Measurements from ENCODE around the gene AP3S1. TPM values are rescaled to one million over a fixed set of nuclear protein-coding genes. Genes with fewer than 3 reads are reported as not detected.

The AP3S1 gene
- 39.4 TPM for total RNA-seq

GRCh38 chr5:115841382-115842088 is at the start of gene AP3S1, which contains the start of gene ATG12:
Gene AP3S1 (plus strand): TSS chr5:115841935. CDS start chr5:115842038, 103 bp downstream.
Gene ATG12 (minus strand): TSS chr5:115841565. CDS start chr5:115841552, 13 bp downstream.

GRCh38 chr5:115816226-115817081 is 25.3 kb upstream of the AP3S1 start, which contains the start of gene CDO1:
Gene CDO1 (minus strand): TSS chr5:115816659. CDS start chr5:115816397, 262 bp downstream.

GRCh38 chr5:115962239-115962564 is 120.5 kb downstream of the AP3S1 start, which contains the start of gene LVRN:
Gene LVRN (plus strand): TSS chr5:115962475. CDS start chr5:115962618, 143 bp downstream.

Other genes starting within 250 kb of the AP3S1 start
- 2.9 TPM for gene TICAM2, start 239.5 kb upstream of the AP3S1 start, total RNA-seq
- gene TMED7, start 215.9 kb upstream of the AP3S1 start, total RNA-seq = 132 TPM
- gene CDO1, start 25.3 kb upstream of the AP3S1 start, total RNA-seq = 70.7 TPM
- gene ATG12, start 370 bp upstream of the AP3S1 start, total RNA-seq = 39.5 TPM
- 2.6 TPM for gene LVRN, start 120.5 kb downstream of the AP3S1 start, total RNA-seq
- not detected for gene ARL14EPL, start 190.5 kb downstream of the AP3S1 start, total RNA-seq
- gene COMMD10, start 243.1 kb downstream of the AP3S1 start, total RNA-seq = 55.2 TPM